Measurements from ENCODE around the gene TSNAX. TPM values are rescaled to one million over a fixed set of nuclear protein-coding genes. Genes with fewer than 3 reads are reported as not detected.
"Not testable (repeated sequence)": the region's sequence is repeated elsewhere in the genome, so short reads cannot be mapped to it uniquely, and the experiment has no call there.

The TSNAX gene
- total and polyA plus RNA-seq, 9 of the 15 experiments (the other 6 are each of a cell fraction or from before 2014, with no cell fraction given), result 33.8 to 102 (median 61.2) TPM

DNA sequence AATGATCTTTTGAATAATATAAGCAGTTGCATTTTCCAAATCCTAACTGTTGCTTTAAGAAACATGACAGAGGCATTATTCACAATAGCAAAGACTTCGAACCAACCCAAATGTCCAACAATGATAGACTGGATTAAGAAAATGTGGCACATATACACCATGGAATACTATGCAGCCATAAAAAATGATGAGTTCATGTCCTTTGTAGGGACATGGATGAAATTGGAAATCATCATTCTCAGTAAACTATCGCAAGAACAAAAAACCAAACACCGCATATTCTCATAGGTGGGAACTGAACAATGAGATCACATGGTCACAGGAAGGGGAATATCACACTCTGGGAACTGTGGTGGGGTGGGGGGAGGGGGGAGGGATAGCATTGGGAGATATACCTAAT lies 41.8 kb downstream of the TSNAX start:
- H3K36me3 ChIP-seq (ENCODE audit: control insufficient read depth, insufficient read depth, low read length), result peaks cover 11% of the 10 kb centered on the region; the same call in 2 of the 3 replicates
- H3K9me1 ChIP-seq (ENCODE audit: control insufficient read depth, insufficient read depth, low read length); FAIRE-seq; H3K79me2 ChIP-seq (ENCODE audit: control insufficient read depth, insufficient read depth, low read length); ATAC-seq; BruUV-seq (replicated peaks); H3K4me1 ChIP-seq (replicated peaks in 1 of 2; ENCODE audit: control insufficient read depth in 2 of 2, insufficient read depth in 2 of 2, low read length in 2 of 2); H3K9me3 ChIP-seq (replicated peaks; ENCODE audit: control insufficient read depth, insufficient read depth, low read depth, low read length); H2AFZ ChIP-seq (ENCODE audit: low read depth, low read length); H3K4me2 ChIP-seq (ENCODE audit: insufficient read depth, low read length); H3K27ac ChIP-seq (ENCODE audit: extremely low read depth, low read depth, low read length); H4K20me1 ChIP-seq (replicated peaks; ENCODE audit: control insufficient read depth, insufficient read depth, low read length); CTCF ChIA-PET (ENCODE audit: low intra/inter-chr PET ratio); DNase-seq (ENCODE audit: extremely low read depth in 1 of 4, low spot score in 3 of 4); in situ Hi-C loops (cut with MboI); H3K9ac ChIP-seq (ENCODE audit: insufficient read depth in 1 of 2, low read depth in 2 of 2, low read length in 2 of 2); H3K4me3 ChIP-seq; H3K27me3 ChIP-seq (ENCODE audit: control insufficient read depth in 2 of 2, insufficient read depth in 2 of 2, low read length in 2 of 2); POLR2A ChIA-PET; intact Hi-C loops (cut with micrococcal nuclease): not testable (repeated sequence)
- 72% methylated on average over 3 of the region's 3 CpGs for WGBS (ENCODE audit: insufficient coverage, low coverage, missing lambda C conversion rate)
- TF ChIP-seq KDM1A (IDR thresholded peaks at IDR 0.05) (peak in 1 of 2 experiments; percentile 37; a peak in 1 of 4 replicates), ZNF146 (CRISPR knock-in tag; IDR thresholded peaks at IDR 0.05; ENCODE audit: unreplicated experiment) (peak; percentile 54)

DNA sequence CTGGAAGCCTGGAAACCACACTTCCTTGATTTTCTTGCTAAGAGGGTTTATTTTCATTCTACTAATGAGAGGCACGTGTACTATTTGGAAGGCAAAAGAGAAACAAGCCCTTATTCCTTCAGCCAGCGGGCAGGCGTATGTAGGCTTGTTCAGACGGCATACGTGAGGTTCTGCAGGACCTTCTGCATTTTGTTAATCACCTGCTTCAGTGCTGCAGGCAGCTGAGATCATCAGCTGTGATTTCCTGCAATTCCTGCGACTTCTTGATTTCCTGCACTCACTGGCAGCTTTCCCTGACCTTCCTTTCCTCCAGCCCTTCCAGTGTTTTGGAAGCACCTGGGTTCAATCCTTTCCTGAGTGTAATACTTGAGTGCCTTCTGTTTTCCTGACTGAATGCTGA lies 43.4 kb downstream of the TSNAX start:
- CTCF ChIA-PET (ENCODE audit: low intra/inter-chr PET ratio), result no interaction called here
- no peak overlapping the region for H3K27ac ChIP-seq (ENCODE audit: extremely low read depth, low read depth, low read length)
- H4K20me1 ChIP-seq (replicated peaks; ENCODE audit: control insufficient read depth, insufficient read depth, low read length), result no peaks in the 10 kb centered on the region
- in situ Hi-C loops (cut with MboI), result no loop called here
- BruUV-seq (replicated peaks), result no TSS peak
- H3K27me3 ChIP-seq (ENCODE audit: control insufficient read depth in 2 of 2, insufficient read depth in 2 of 2, low read length in 2 of 2), result no peaks in the 10 kb centered on the region
- no peaks in the 10 kb centered on the region for H3K9me1 ChIP-seq (ENCODE audit: control insufficient read depth, insufficient read depth, low read length)
- H3K4me3 ChIP-seq, result no peak overlapping the region
- no peak overlapping the region for H2AFZ ChIP-seq (ENCODE audit: low read depth, low read length)
- no peak for DNase-seq (ENCODE audit: extremely low read depth in 1 of 4, low spot score in 3 of 4)
- POLR2A ChIA-PET, result no interaction called here
- H3K4me1 ChIP-seq (replicated peaks in 1 of 2; ENCODE audit: control insufficient read depth in 2 of 2, insufficient read depth in 2 of 2, low read length in 2 of 2), result peaks cover 0 to 9% of the 10 kb centered on the region in 2 experiments; a peak in 2 of 5 replicates
- no peak overlapping the region for H3K9ac ChIP-seq (ENCODE audit: insufficient read depth in 1 of 2, low read depth in 2 of 2, low read length in 2 of 2)
- no peak for FAIRE-seq
- 66% methylated on average over 6 of the region's 6 CpGs for WGBS (ENCODE audit: insufficient coverage, low coverage, missing lambda C conversion rate)
- H3K4me2 ChIP-seq (ENCODE audit: insufficient read depth, low read length), result no peak overlapping the region
- intact Hi-C loops (cut with micrococcal nuclease), result no loop called here
- ATAC-seq, result no peak
- peaks cover 2% of the 10 kb centered on the region; the same call in 1 of the 3 replicates for H3K36me3 ChIP-seq (ENCODE audit: control insufficient read depth, insufficient read depth, low read length)
- H3K79me2 ChIP-seq (ENCODE audit: control insufficient read depth, insufficient read depth, low read length), result no peaks in the 10 kb centered on the region
- H3K9me3 ChIP-seq (replicated peaks; ENCODE audit: control insufficient read depth, insufficient read depth, low read depth, low read length), result no peaks in the 10 kb centered on the region
- no peak for TF ChIP-seq CC2D1A (IDR thresholded peaks at IDR 0.05)
- TF ChIP-seq, protein P1, sequence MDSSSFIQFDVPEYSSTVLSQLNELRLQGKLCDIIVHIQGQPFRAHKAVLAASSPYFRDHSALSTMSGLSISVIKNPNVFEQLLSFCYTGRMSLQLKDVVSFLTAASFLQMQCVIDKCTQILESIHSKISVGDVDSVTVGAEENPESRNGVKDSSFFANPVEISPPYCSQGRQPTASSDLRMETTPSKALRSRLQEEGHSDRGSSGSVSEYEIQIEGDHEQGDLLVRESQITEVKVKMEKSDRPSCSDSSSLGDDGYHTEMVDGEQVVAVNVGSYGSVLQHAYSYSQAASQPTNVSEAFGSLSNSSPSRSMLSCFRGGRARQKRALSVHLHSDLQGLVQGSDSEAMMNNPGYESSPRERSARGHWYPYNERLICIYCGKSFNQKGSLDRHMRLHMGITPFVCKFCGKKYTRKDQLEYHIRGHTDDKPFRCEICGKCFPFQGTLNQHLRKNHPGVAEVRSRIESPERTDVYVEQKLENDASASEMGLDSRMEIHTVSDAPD (CRISPR knock-in tag; IDR thresholded peaks at IDR 0.05), result no peak
- no peak for TF ChIP-seq ELF1 (tag; IDR thresholded peaks at IDR 0.05)
- TF ChIP-seq, protein P2, sequence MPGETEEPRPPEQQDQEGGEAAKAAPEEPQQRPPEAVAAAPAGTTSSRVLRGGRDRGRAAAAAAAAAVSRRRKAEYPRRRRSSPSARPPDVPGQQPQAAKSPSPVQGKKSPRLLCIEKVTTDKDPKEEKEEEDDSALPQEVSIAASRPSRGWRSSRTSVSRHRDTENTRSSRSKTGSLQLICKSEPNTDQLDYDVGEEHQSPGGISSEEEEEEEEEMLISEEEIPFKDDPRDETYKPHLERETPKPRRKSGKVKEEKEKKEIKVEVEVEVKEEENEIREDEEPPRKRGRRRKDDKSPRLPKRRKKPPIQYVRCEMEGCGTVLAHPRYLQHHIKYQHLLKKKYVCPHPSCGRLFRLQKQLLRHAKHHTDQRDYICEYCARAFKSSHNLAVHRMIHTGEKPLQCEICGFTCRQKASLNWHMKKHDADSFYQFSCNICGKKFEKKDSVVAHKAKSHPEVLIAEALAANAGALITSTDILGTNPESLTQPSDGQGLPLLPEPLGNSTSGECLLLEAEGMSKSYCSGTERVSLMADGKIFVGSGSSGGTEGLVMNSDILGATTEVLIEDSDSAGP (CRISPR knock-in tag; IDR thresholded peaks at IDR 0.05), result no peak
- TF ChIP-seq KDM4B (IDR thresholded peaks at IDR 0.05; ENCODE audit: borderline replicate concordance in 2 of 2, low read depth in 1 of 2), result no peak
- TF ChIP-seq, protein P3, sequence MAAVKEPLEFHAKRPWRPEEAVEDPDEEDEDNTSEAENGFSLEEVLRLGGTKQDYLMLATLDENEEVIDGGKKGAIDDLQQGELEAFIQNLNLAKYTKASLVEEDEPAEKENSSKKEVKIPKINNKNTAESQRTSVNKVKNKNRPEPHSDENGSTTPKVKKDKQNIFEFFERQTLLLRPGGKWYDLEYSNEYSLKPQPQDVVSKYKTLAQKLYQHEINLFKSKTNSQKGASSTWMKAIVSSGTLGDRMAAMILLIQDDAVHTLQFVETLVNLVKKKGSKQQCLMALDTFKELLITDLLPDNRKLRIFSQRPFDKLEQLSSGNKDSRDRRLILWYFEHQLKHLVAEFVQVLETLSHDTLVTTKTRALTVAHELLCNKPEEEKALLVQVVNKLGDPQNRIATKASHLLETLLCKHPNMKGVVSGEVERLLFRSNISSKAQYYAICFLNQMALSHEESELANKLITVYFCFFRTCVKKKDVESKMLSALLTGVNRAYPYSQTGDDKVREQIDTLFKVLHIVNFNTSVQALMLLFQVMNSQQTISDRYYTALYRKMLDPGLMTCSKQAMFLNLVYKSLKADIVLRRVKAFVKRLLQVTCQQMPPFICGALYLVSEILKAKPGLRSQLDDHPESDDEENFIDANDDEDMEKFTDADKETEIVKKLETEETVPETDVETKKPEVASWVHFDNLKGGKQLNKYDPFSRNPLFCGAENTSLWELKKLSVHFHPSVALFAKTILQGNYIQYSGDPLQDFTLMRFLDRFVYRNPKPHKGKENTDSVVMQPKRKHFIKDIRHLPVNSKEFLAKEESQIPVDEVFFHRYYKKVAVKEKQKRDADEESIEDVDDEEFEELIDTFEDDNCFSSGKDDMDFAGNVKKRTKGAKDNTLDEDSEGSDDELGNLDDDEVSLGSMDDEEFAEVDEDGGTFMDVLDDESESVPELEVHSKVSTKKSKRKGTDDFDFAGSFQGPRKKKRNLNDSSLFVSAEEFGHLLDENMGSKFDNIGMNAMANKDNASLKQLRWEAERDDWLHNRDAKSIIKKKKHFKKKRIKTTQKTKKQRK (IDR thresholded peaks at IDR 0.05; ENCODE audit: borderline replicate concordance, low read depth, low read length), result no peak
- no peak for TF ChIP-seq PML (IDR thresholded peaks at IDR 0.05; ENCODE audit: low read length)
- TF ChIP-seq SMC3 (conservative IDR thresholded peaks at IDR 0.05; ENCODE audit: insufficient read depth, low read depth, low read length), result no peak
